Epithelial cell of proximal tubule (primary cell): ENCODE measurements around the gene STAB1. TPM values are rescaled to one million over a fixed set of nuclear protein-coding genes. Genes with fewer than 3 reads are reported as not detected.

Source experiments
- DNase-seq: peaks from one replicate; pipeline ENCODE4 v3.0.0-alpha.2; 2011; ENCODE audit warnings: low read depth
- H3K4me3 ChIP-seq: 2 replicates; pipeline ENCODE4 v1.5.1; 2011; ENCODE audit warnings: low read depth, mild to moderate bottlenecking, low read length
- total RNA-seq: library from RNA; depleted of rRNA; stranded (reverse); fragments of >200 nt; gene quantifications from 2 replicates; pipeline ENCODE4 v1.2.3, GENCODE V29; 2015
- TF ChIP-seq, protein P1 (sequence below): conservative IDR thresholded peaks from 2 replicates; pipeline ENCODE4 v1.5.1; 2012; ENCODE audit warnings: low read depth, mild to moderate bottlenecking, low read length

Gene STAB1
- total RNA-seq, 1 donor from 2014 or later, result 0.52 TPM

DNA sequence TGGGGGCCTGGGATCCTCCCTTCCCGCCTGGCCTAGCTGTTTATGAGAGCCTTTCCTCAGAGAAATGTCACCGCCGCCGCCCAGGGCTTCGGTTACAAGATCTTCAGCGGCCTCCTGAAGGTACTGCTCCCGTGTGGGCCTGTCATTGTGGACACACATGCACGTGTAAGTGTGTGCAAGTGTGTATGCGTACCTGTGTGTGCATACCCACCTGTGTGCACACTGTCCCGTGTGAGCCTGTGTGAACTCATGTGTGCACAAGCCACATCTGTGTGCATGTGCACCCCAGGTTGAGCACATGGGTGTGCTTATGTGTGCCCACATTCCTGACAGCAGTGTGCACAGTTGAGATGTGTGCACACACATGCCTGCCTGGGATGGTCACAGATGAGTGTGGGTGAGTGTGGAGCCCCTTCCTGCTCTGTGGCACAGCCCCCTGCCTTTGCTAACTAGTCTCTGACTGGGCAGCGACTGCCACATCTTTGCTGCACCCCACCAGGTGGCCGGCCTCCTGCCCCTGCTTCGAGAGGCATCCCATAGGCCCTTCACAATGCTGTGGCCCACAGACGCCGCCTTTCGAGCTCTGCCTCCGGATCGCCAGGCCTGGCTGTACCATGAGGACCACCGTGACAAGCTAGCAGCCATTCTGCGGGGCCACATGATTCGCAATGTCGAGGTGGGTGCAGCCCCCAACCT lies 24.5 kb downstream of the STAB1 start:
- DNase-seq, result no peak
- TF ChIP-seq, protein P1, sequence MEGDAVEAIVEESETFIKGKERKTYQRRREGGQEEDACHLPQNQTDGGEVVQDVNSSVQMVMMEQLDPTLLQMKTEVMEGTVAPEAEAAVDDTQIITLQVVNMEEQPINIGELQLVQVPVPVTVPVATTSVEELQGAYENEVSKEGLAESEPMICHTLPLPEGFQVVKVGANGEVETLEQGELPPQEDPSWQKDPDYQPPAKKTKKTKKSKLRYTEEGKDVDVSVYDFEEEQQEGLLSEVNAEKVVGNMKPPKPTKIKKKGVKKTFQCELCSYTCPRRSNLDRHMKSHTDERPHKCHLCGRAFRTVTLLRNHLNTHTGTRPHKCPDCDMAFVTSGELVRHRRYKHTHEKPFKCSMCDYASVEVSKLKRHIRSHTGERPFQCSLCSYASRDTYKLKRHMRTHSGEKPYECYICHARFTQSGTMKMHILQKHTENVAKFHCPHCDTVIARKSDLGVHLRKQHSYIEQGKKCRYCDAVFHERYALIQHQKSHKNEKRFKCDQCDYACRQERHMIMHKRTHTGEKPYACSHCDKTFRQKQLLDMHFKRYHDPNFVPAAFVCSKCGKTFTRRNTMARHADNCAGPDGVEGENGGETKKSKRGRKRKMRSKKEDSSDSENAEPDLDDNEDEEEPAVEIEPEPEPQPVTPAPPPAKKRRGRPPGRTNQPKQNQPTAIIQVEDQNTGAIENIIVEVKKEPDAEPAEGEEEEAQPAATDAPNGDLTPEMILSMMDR, result no peak

DNA sequence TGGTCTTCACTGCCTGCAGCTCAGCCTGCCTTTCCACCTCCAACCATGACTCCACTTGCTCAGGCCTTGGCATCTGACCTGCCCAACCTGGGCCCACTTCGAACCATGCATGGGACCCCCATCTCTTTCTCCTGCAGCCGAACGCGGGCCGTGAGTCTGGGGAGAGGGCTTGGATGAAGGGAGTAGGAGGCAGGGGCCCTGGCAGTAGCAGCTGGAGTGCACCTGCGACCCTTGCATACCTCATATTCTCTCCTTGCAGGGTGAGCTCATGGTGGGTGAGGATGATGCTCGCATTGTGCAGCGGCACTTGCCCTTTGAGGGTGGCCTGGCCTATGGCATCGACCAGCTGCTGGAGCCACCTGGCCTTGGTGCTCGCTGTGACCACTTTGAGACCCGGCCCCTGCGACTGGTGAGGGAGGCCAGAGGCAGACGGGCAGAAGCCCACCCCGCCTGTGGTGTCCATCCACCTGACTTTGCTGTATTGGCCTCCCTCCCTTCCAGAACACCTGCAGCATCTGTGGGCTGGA lies 25.1 kb downstream of the STAB1 start:
- no peak overlapping the region for H3K4me3 ChIP-seq
- TF ChIP-seq, protein P1, result no peak
- DNase-seq, result no peak

More for the DNA sequence above, 24.5 kb downstream of the STAB1 start:
- H3K4me3 ChIP-seq, result no peak overlapping the region

DNA sequence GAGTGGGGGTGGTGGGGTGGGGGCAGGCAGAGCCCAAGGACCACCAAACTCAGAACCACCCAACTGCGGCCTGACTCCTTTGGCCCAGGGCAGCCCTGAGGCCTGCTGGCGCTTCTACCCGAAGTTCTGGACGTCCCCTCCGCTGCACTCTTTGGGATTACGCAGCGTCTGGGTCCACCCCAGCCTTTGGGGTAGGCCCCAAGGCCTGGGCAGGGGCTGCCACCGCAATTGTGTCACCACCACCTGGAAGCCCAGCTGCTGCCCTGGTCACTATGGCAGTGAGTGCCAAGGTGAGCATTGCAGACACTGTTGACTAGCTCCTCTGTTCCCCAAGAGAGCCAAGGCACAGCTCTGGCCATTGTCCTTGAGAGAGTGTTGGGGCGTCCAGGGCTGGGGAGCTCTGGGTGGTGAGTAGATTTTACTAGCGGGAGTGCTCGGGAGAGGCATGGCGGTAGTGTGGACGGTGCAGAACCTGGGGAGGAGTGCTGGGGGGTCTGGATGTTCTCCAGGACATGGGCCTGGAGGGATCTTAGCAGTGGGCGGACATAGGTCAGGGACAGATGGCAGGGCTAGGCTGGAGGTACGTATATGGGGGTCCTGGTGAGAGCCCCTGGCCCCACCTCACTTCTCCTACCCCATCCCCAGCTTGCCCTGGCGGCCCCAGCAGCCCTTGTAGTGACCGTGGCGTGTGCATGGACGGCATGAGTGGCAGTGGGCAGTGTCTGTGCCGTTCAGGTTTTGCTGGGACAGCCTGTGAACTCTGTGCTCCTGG lies 25.8 kb downstream of the STAB1 start:
- no peak overlapping the region for H3K4me3 ChIP-seq
- no peak for DNase-seq
- TF ChIP-seq, protein P1, result no peak

DNA sequence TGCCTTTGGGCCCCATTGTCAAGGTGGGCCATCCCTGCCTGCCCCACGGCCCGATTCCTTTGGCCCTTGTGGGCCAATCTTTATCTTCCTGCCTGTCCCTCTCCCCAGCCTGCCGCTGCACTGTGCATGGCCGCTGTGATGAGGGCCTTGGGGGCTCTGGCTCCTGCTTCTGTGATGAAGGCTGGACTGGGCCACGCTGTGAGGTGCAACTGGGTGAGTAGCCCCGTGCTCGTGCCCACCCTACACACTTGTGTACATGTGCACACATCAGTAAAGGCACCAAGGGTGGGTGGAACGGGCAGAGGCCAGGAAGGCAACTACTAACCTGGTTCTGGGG lies 26.3 kb downstream of the STAB1 start:
- H3K4me3 ChIP-seq, result no peak overlapping the region
- TF ChIP-seq, protein P1, result no peak
- DNase-seq, result no peak

DNA sequence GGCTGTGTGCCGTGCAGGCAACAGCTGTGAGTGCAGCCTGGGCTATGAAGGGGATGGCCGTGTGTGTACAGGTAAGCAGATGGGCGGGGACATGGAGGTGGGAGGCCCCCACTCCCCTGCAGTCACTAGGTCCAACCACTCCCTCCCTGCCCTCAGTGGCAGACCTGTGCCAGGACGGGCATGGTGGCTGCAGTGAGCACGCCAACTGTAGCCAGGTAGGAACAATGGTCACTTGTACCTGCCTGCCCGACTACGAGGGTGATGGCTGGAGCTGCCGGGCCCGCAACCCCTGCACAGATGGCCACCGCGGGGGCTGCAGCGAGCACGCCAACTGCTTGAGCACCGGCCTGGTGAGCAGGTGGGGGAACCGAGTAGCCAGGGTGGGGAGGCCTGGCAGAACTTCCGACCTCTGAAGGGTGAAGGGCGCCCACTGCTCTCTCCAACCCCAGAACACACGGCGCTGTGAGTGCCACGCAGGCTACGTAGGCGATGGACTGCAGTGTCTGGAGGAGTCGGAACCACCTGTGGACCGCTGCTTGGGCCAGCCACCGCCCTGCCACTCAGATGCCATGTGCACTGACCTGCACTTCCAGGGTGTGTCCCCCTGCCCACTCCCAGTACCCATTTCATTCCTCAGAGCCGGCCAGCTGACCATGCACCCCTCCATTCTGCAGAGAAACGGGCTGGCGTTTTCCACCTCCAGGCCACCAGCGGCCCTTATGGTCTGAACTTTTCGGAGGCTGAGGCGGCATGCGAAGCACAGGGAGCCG lies 26.9 kb downstream of the STAB1 start:
- no peak for DNase-seq
- TF ChIP-seq, protein P1, result no peak
- no peak overlapping the region for H3K4me3 ChIP-seq

DNA sequence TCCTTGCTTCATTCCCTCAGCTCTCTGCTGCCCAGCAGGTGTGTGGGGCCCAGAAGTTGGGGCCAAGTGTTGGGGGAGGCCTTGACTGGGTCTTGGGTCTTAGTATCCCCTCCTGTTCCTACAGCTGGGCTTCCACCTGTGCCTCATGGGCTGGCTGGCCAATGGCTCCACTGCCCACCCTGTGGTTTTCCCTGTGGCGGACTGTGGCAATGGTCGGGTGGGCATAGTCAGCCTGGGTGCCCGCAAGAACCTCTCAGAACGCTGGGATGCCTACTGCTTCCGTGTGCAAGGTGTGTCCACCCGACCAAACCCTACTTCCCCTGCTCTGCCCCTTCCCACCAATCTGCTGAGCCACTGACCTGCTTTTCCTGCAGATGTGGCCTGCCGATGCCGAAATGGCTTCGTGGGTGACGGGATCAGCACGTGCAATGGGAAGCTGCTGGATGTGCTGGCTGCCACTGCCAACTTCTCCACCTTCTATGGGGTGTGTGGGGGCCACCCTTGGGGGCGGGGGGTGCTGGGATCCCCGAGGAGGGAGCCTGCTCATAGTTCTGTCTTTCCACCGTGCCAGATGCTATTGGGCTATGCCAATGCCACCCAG lies 27.6 kb downstream of the STAB1 start:
- H3K4me3 ChIP-seq, result no peak overlapping the region
- DNase-seq, result no peak
- TF ChIP-seq, protein P1, result no peak
